ENCODE results near the gene TRIM2.
A peak's percentile ranks its signal among the peaks of the same experiment; 100 is the strongest.

TRIM2 gene

DNA sequence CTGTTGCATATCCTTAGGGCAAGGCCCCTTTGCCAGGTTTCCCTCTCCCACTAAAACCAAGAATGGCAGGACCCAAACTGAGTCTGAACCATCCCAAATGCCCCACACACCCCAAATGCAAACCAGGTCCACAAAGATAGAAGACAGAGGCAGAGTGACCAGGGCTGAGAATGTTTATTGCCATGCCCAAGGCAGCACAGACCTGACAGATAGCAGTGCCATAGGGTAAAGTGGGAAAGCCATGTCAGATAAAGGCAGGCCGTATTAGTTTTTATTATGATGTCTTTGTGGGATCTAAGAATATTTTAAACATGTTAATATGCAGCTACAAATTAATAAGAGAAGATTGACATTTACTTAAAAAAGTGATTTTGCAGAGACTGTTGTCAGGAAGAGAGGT is 110.7 kb downstream of the TRIM2 start:
- DNase-seq = no peak
- Histone ChIP-seq H3K9ac (ENCODE audit: low read length) (peak overlapping the region; percentile 62), H2AK5ac (ENCODE audit: low read length) (no peak overlapping the region), H3K36me3 (ENCODE audit: control insufficient read depth in 1 of 2, insufficient read depth in 2 of 2, low read length in 2 of 2) (no peaks in the 10 kb centered on the region), H3K4me3 (ENCODE audit: low read depth, low read length) (no peak overlapping the region), H3K79me1 (ENCODE audit: low read length) (no peaks in the 10 kb centered on the region), H3K9me3 (ENCODE audit: insufficient read depth, low read depth, low read length) (no peaks in the 10 kb centered on the region), H4K12ac (ENCODE audit: low read depth, low read length) (no peak overlapping the region), H3K27ac (ENCODE audit: low read depth, low read length) (no peak overlapping the region), H2BK12ac (ENCODE audit: low read length) (no peak overlapping the region), H4K8ac (ENCODE audit: low read depth, low read length) (no peak overlapping the region), H3K14ac (ENCODE audit: low read length) (no peak overlapping the region), H3K4ac (ENCODE audit: low read depth, low read length) (no peak overlapping the region), H3K79me2 (ENCODE audit: control insufficient read depth, insufficient read depth, low read length, poor library complexity) (no peaks in the 10 kb centered on the region), H3K23ac (ENCODE audit: low read length) (no peak overlapping the region), H2BK5ac (ENCODE audit: low read depth, low read length, poor library complexity) (no peak overlapping the region), H3K4me2 (ENCODE audit: low read length) (no peak overlapping the region), H2BK120ac (ENCODE audit: insufficient read depth, low read length, poor library complexity) (no peak overlapping the region), H4K91ac (ENCODE audit: low read depth, low read length) (no peak overlapping the region), H3K4me1 (ENCODE audit: control insufficient read depth in 1 of 2, insufficient read depth in 2 of 2, low read length in 2 of 2) (no peaks in the 10 kb centered on the region), H2AFZ (ENCODE audit: insufficient read depth, low read length, poor library complexity) (no peak overlapping the region), H3K27me3 (ENCODE audit: insufficient read depth, low read length) (no peaks in the 10 kb centered on the region), H3K18ac (ENCODE audit: low read length) (no peak overlapping the region)
- no CpG with 5 or more reads among the region's 1 CpG for WGBS (ENCODE audit: extremely low coverage, insufficient coverage, insufficient read length)

DNA sequence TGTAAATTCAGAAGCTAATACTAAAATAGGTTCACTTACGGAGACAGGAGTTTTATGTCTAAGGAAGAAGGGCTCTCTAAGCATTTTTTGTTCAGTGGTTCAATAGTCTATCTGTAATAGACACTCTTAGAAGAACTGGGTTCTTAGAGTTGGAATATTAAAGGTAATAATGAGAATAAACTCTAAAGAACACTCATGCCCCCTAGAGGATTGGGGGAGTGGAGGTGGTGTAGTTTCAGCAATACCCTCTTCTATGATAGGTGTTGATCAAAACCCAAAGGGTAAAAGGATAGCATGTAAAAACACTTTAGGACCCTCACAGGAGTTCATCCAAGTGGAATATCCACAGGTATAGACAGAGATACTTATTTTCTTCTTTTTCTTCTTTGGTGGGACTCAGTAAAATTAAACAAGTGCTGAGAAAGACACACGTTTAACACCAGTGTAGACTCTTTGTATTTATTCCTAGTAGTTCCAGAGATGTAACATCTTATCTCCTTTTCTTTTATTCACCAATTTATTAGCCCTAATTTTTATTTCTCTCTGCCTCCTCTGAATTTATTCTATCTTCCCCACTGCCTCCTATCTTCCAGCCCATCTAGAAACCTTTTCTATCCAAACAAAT is 114.6 kb downstream of the TRIM2 start:
- H3K4me1 ChIP-seq (ENCODE audit: control insufficient read depth in 1 of 2, insufficient read depth in 2 of 2, low read length in 2 of 2) = no peaks in the 10 kb centered on the region
- no peak overlapping the region for H4K8ac ChIP-seq (ENCODE audit: low read depth, low read length)
- no peak overlapping the region for H4K91ac ChIP-seq (ENCODE audit: low read depth, low read length)
- no peak overlapping the region for H2AK5ac ChIP-seq (ENCODE audit: low read length)
- no peak overlapping the region for H4K12ac ChIP-seq (ENCODE audit: low read depth, low read length)
- no peak overlapping the region for H3K27ac ChIP-seq (ENCODE audit: low read depth, low read length)
- no peak overlapping the region for H3K14ac ChIP-seq (ENCODE audit: low read length)
- no peak overlapping the region for H2BK12ac ChIP-seq (ENCODE audit: low read length)
- H2BK5ac ChIP-seq (ENCODE audit: low read depth, low read length, poor library complexity) = no peak overlapping the region
- H3K9me3 ChIP-seq (ENCODE audit: insufficient read depth, low read depth, low read length) = no peaks in the 10 kb centered on the region
- no CpG with 5 or more reads among the region's 2 CpGs for WGBS (ENCODE audit: extremely low coverage, insufficient coverage, insufficient read length)
- H3K79me1 ChIP-seq (ENCODE audit: low read length) = no peaks in the 10 kb centered on the region
- no peak overlapping the region for H3K18ac ChIP-seq (ENCODE audit: low read length)
- no peak overlapping the region for H3K9ac ChIP-seq (ENCODE audit: low read length)
- H3K4me3 ChIP-seq (ENCODE audit: low read depth, low read length) = no peak overlapping the region
- H2BK120ac ChIP-seq (ENCODE audit: insufficient read depth, low read length, poor library complexity) = no peak overlapping the region
- H2AFZ ChIP-seq (ENCODE audit: insufficient read depth, low read length, poor library complexity) = no peak overlapping the region
- peak; percentile 12 to 72 for DNase-seq
- no peaks in the 10 kb centered on the region for H3K79me2 ChIP-seq (ENCODE audit: control insufficient read depth, insufficient read depth, low read length, poor library complexity)
- no peak overlapping the region for H3K23ac ChIP-seq (ENCODE audit: low read length)
- no peaks in the 10 kb centered on the region for H3K36me3 ChIP-seq (ENCODE audit: control insufficient read depth in 1 of 2, insufficient read depth in 2 of 2, low read length in 2 of 2)
- H3K4ac ChIP-seq (ENCODE audit: low read depth, low read length) = no peak overlapping the region
- H3K4me2 ChIP-seq (ENCODE audit: low read length) = no peak overlapping the region
- no peaks in the 10 kb centered on the region for H3K27me3 ChIP-seq (ENCODE audit: insufficient read depth, low read length)

DNA sequence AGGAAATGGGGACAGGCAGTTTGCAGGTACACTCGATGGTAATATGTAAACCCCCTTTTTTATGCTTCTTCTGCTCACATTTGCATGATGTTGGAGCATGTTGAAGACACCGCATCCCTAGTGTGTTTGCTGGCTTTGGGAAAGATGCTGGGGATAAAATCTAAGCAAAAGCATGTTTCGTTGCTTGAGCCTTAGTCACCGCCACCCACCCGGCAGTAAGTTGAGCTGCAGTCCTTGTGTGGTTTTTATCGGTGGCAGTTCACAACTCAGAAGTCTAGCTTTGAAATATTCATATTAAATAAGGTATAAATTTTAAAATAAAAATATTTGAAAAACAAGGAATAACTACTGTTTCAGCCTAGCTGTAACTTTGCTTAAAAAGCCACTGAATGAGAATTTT is 118.5 kb downstream of the TRIM2 start:
- H3K79me2 ChIP-seq (ENCODE audit: control insufficient read depth, insufficient read depth, low read length, poor library complexity) = no peaks in the 10 kb centered on the region
- H3K4me3 ChIP-seq (ENCODE audit: low read depth, low read length) = no peak overlapping the region
- no peaks in the 10 kb centered on the region for H3K36me3 ChIP-seq (ENCODE audit: control insufficient read depth in 1 of 2, insufficient read depth in 2 of 2, low read length in 2 of 2)
- H2BK12ac ChIP-seq (ENCODE audit: low read length) = no peak overlapping the region
- H3K4me2 ChIP-seq (ENCODE audit: low read length) = no peak overlapping the region
- no peak for DNase-seq
- no peak overlapping the region for H3K14ac ChIP-seq (ENCODE audit: low read length)
- H3K27me3 ChIP-seq (ENCODE audit: insufficient read depth, low read length) = no peaks in the 10 kb centered on the region
- no peak overlapping the region for H2BK120ac ChIP-seq (ENCODE audit: insufficient read depth, low read length, poor library complexity)
- no peak overlapping the region for H2AFZ ChIP-seq (ENCODE audit: insufficient read depth, low read length, poor library complexity)
- no peak overlapping the region for H3K27ac ChIP-seq (ENCODE audit: low read depth, low read length)
- H4K12ac ChIP-seq (ENCODE audit: low read depth, low read length) = no peak overlapping the region
- no peak overlapping the region for H3K4ac ChIP-seq (ENCODE audit: low read depth, low read length)
- H3K9ac ChIP-seq (ENCODE audit: low read length) = no peak overlapping the region
- H4K8ac ChIP-seq (ENCODE audit: low read depth, low read length) = no peak overlapping the region
- no peaks in the 10 kb centered on the region for H3K9me3 ChIP-seq (ENCODE audit: insufficient read depth, low read depth, low read length)
- no peak overlapping the region for H2BK5ac ChIP-seq (ENCODE audit: low read depth, low read length, poor library complexity)
- no peaks in the 10 kb centered on the region for H3K79me1 ChIP-seq (ENCODE audit: low read length)
- H3K23ac ChIP-seq (ENCODE audit: low read length) = no peak overlapping the region
- WGBS (ENCODE audit: extremely low coverage, insufficient coverage, insufficient read length) = no CpG with 5 or more reads among the region's 6 CpGs
- H2AK5ac ChIP-seq (ENCODE audit: low read length) = no peak overlapping the region
- no peak overlapping the region for H4K91ac ChIP-seq (ENCODE audit: low read depth, low read length)
- no peak overlapping the region for H3K18ac ChIP-seq (ENCODE audit: low read length)
- H3K4me1 ChIP-seq (ENCODE audit: control insufficient read depth in 1 of 2, insufficient read depth in 2 of 2, low read length in 2 of 2) = no peaks in the 10 kb centered on the region

DNA sequence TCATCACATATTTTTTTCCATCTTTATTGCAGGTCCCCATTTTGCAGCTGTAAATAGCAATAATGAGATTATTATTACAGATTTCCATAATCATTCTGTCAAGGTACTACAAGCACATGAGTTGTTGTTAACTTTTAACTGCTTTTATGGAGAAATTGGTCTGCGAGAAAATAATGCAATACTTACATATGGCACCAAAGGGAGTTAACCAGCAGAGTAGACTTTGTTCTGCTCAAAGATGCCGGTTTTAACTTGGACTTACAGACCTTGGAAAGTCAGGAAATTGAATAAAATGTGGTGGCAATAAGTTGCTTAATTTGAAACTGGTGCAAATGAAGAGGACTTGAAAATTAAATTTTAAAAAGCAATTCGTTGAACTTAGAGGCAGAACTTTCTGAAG is 119.8 kb downstream of the TRIM2 start:
- no peaks in the 10 kb centered on the region for H3K9me3 ChIP-seq (ENCODE audit: insufficient read depth, low read depth, low read length)
- H2BK12ac ChIP-seq (ENCODE audit: low read length) = no peak overlapping the region
- H2BK120ac ChIP-seq (ENCODE audit: insufficient read depth, low read length, poor library complexity) = no peak overlapping the region
- no CpG with 5 or more reads among the region's 3 CpGs for WGBS (ENCODE audit: extremely low coverage, insufficient coverage, insufficient read length)
- no peak overlapping the region for H3K23ac ChIP-seq (ENCODE audit: low read length)
- H4K8ac ChIP-seq (ENCODE audit: low read depth, low read length) = no peak overlapping the region
- no peak overlapping the region for H4K12ac ChIP-seq (ENCODE audit: low read depth, low read length)
- H3K4me1 ChIP-seq (ENCODE audit: control insufficient read depth in 1 of 2, insufficient read depth in 2 of 2, low read length in 2 of 2) = no peaks in the 10 kb centered on the region
- no peak overlapping the region for H4K91ac ChIP-seq (ENCODE audit: low read depth, low read length)
- H3K27me3 ChIP-seq (ENCODE audit: insufficient read depth, low read length) = no peaks in the 10 kb centered on the region
- no peak overlapping the region for H3K4ac ChIP-seq (ENCODE audit: low read depth, low read length)
- H3K36me3 ChIP-seq (ENCODE audit: control insufficient read depth in 1 of 2, insufficient read depth in 2 of 2, low read length in 2 of 2) = no peaks in the 10 kb centered on the region
- no peaks in the 10 kb centered on the region for H3K79me1 ChIP-seq (ENCODE audit: low read length)
- H3K79me2 ChIP-seq (ENCODE audit: control insufficient read depth, insufficient read depth, low read length, poor library complexity) = no peaks in the 10 kb centered on the region
- no peak overlapping the region for H3K14ac ChIP-seq (ENCODE audit: low read length)
- no peak overlapping the region for H2AK5ac ChIP-seq (ENCODE audit: low read length)
- H3K27ac ChIP-seq (ENCODE audit: low read depth, low read length) = no peak overlapping the region
- H3K4me3 ChIP-seq (ENCODE audit: low read depth, low read length) = no peak overlapping the region
- no peak overlapping the region for H2AFZ ChIP-seq (ENCODE audit: insufficient read depth, low read length, poor library complexity)
- no peak overlapping the region for H3K4me2 ChIP-seq (ENCODE audit: low read length)
- H3K9ac ChIP-seq (ENCODE audit: low read length) = no peak overlapping the region
- no peak overlapping the region for H2BK5ac ChIP-seq (ENCODE audit: low read depth, low read length, poor library complexity)
- H3K18ac ChIP-seq (ENCODE audit: low read length) = no peak overlapping the region
- no peak for DNase-seq

All from trophoblast cell (in vitro differentiated cells and primary cell).